ENCODE measurements around the gene HTT.

HTT gene

GRCh38 chr4:3177905-3178304 is 103.4 kb downstream of the HTT start:
- in situ Hi-C loops (cut with HindIII; ENCODE audit: low pct_unique_long_range_greater_than_20kb, low sequenced_read_pairs), result no loop called here
- DNase-seq (ENCODE audit: low read depth in 1 of 2, low spot score in 1 of 2), result no peak
- TF ChIP-seq JUND (IDR thresholded peaks at IDR 0.05; ENCODE audit: low read depth), result no peak

GRCh38 chr4:3178351-3178750 is 103.9 kb downstream of the HTT start:
- in situ Hi-C loops (cut with HindIII; ENCODE audit: low pct_unique_long_range_greater_than_20kb, low sequenced_read_pairs), result no loop called here
- TF ChIP-seq JUND (IDR thresholded peaks at IDR 0.05; ENCODE audit: low read depth), result no peak
- no peak for DNase-seq (ENCODE audit: low read depth in 1 of 2, low spot score in 1 of 2)

- in situ Hi-C loops (cut with HindIII; ENCODE audit: low pct_unique_long_range_greater_than_20kb, low sequenced_read_pairs), result no loop called here
- no peak for TF ChIP-seq JUND (IDR thresholded peaks at IDR 0.05; ENCODE audit: low read depth)
- peak in 1 of 2 experiments; percentile 4 for DNase-seq (ENCODE audit: low read depth in 1 of 2, low spot score in 1 of 2)
Observed at GRCh38 chr4:3179126-3179706, 104.7 kb downstream of the HTT start.

- no peak for DNase-seq (ENCODE audit: low read depth in 1 of 2, low spot score in 1 of 2)
- no peak for TF ChIP-seq JUND (IDR thresholded peaks at IDR 0.05; ENCODE audit: low read depth)
- in situ Hi-C loops (cut with HindIII; ENCODE audit: low pct_unique_long_range_greater_than_20kb, low sequenced_read_pairs), result no loop called here
Observed at GRCh38 chr4:3183008-3183407, 108.5 kb downstream of the HTT start.

GRCh38 chr4:3184725-3185124 is 110.2 kb downstream of the HTT start:
- no peak for DNase-seq (ENCODE audit: low read depth in 1 of 2, low spot score in 1 of 2)
- in situ Hi-C loops (cut with HindIII; ENCODE audit: low pct_unique_long_range_greater_than_20kb, low sequenced_read_pairs), result no loop called here
- TF ChIP-seq JUND (IDR thresholded peaks at IDR 0.05; ENCODE audit: low read depth), result no peak

GRCh38 chr4:3186609-3187008 is 112.1 kb downstream of the HTT start:
- in situ Hi-C loops (cut with HindIII; ENCODE audit: low pct_unique_long_range_greater_than_20kb, low sequenced_read_pairs), result no loop called here
- TF ChIP-seq JUND (IDR thresholded peaks at IDR 0.05; ENCODE audit: low read depth), result no peak
- no peak for DNase-seq (ENCODE audit: low read depth in 1 of 2, low spot score in 1 of 2)

- TF ChIP-seq JUND (IDR thresholded peaks at IDR 0.05; ENCODE audit: low read depth), result no peak
- in situ Hi-C loops (cut with HindIII; ENCODE audit: low pct_unique_long_range_greater_than_20kb, low sequenced_read_pairs), result no loop called here
- DNase-seq (ENCODE audit: low read depth in 1 of 2, low spot score in 1 of 2), result no peak
Observed at GRCh38 chr4:3188118-3188517, 113.6 kb downstream of the HTT start.

- TF ChIP-seq JUND (IDR thresholded peaks at IDR 0.05; ENCODE audit: low read depth), result no peak
- no peak for DNase-seq (ENCODE audit: low read depth in 1 of 2, low spot score in 1 of 2)
- in situ Hi-C loops (cut with HindIII; ENCODE audit: low pct_unique_long_range_greater_than_20kb, low sequenced_read_pairs), result no loop called here
Observed at GRCh38 chr4:3189459-3189858, 115.0 kb downstream of the HTT start.

- no peak for TF ChIP-seq JUND (IDR thresholded peaks at IDR 0.05; ENCODE audit: low read depth)
- in situ Hi-C loops (cut with HindIII; ENCODE audit: low pct_unique_long_range_greater_than_20kb, low sequenced_read_pairs), result no loop called here
- DNase-seq (ENCODE audit: low read depth in 1 of 2, low spot score in 1 of 2), result no peak
Observed at GRCh38 chr4:3190549-3190948, 116.1 kb downstream of the HTT start.

GRCh38 chr4:3192188-3192587 is 117.7 kb downstream of the HTT start:
- TF ChIP-seq JUND (IDR thresholded peaks at IDR 0.05; ENCODE audit: low read depth), result no peak
- no peak for DNase-seq (ENCODE audit: low read depth in 1 of 2, low spot score in 1 of 2)
- in situ Hi-C loops (cut with HindIII; ENCODE audit: low pct_unique_long_range_greater_than_20kb, low sequenced_read_pairs), result no loop called here

DNA sequence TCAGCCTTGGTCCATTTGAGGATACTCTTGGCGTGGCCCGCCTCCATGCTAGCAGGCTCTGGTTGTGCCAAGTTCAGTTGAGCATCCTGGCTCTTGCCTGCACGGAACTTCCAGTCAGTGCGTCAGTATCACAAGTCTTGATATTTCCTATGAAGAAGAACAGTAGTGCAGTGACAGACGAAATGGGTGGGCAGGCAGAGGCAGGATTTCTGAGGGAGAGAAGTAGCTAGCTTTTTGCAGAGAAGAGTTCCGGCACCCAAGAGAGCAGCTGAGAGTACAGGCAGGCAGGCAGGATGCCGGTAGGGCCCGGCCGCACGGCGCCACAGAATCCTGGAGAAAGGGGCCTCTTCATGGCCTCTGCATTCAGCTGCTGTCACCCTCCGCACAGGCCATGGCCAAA is 118.3 kb downstream of the HTT start:
- DNase-seq (ENCODE audit: low read depth in 1 of 2, low spot score in 1 of 2), result no peak
- in situ Hi-C loops (cut with HindIII; ENCODE audit: low pct_unique_long_range_greater_than_20kb, low sequenced_read_pairs), result no loop called here
- TF ChIP-seq JUND (IDR thresholded peaks at IDR 0.05; ENCODE audit: low read depth), result no peak

GRCh38 chr4:3193531-3194203 is 119.2 kb downstream of the HTT start:
- DNase-seq (ENCODE audit: low read depth in 1 of 2, low spot score in 1 of 2), result peak in 1 of 2 experiments; percentile 45
- in situ Hi-C loops (cut with HindIII; ENCODE audit: low pct_unique_long_range_greater_than_20kb, low sequenced_read_pairs), result no loop called here

DNA sequence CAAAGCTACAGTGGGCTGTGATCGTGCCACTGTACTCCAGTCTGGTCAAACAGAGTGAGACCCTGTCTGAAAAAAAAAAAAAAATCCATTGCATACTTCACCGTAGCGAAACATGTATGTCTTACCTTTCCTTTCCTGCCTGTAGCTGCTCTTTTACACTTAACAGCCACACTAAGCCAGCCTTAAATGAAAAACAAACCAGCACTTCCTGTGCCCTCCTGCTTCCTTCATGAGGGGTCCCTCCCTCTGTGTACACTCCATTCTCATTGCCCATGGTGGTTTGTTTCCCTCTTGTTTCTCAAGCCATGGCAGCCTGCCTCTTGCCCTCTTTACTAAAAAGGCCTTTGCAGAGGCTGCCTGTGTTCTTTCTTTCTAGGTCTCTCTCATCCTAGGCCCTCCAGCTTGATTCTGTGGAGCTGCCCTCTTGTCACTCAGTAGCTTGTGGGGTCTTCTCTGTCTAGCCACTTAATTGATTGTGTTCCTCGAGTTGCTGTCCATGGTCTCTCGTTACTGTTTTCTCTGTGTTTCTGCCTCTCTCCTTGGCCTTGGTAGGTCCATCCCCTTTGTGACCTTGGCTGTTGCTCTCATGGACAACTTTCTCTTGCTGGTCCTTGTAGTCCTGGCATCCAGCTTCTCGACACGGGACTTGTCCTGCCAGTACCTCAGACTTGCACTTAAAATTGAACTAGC is 122.3 kb downstream of the HTT start:
- in situ Hi-C loops (cut with HindIII; ENCODE audit: low pct_unique_long_range_greater_than_20kb, low sequenced_read_pairs), result no loop called here
- no peak for DNase-seq (ENCODE audit: low read depth in 1 of 2, low spot score in 1 of 2)
- TF ChIP-seq JUND (IDR thresholded peaks at IDR 0.05; ENCODE audit: low read depth), result no peak

More at GRCh38 chr4:3193531-3194203, 119.2 kb downstream of the HTT start:
- TF ChIP-seq JUND (IDR thresholded peaks at IDR 0.05; ENCODE audit: low read depth), result no peak
